Parathyroid adenoma (tissue), 2 donors: ENCODE results near the gene SYNPO2.

Experiments used
- H2AFZ ChIP-seq: fragments of 300-600 bp; sonication (generic); one replicate; pipeline ENCODE4 v1.7.0; 2017; ENCODE audit warnings: antibody characterized with exemption, mild to moderate bottlenecking
- H3K27ac ChIP-seq: fragments of 300-600 bp; sonication (generic); one replicate; pipeline ENCODE4 v1.7.0; 2017
- H3K27me3 ChIP-seq: fragments of 300-600 bp; sonication (generic); one replicate; pipeline ENCODE4 v1.7.0; 2017; ENCODE audit warnings: low read length; ENCODE audit not compliant: control insufficient read depth, insufficient read depth
- H3K36me3 ChIP-seq: fragments of 300-600 bp; sonication (generic); one replicate; pipeline ENCODE4 v1.7.0; 2017; ENCODE audit warnings: low read length; ENCODE audit not compliant: control insufficient read depth, insufficient read depth
- H3K4me1 ChIP-seq: fragments of 300-600 bp; sonication (generic); one replicate; pipeline ENCODE4 v1.7.0; 2017; ENCODE audit warnings: control low read depth
- H3K4me2 ChIP-seq: fragments of 300-600 bp; sonication (generic); one replicate; pipeline ENCODE4 v1.7.0; 2017; ENCODE audit warnings: low read length
- H3K4me3 ChIP-seq: fragments of 300-600 bp; sonication (generic); one replicate; pipeline ENCODE4 v1.7.0; 2017; ENCODE audit warnings: low read depth, low read length
- H3K79me2 ChIP-seq: fragments of 300-600 bp; sonication (generic); one replicate; pipeline ENCODE4 v1.7.0; 2017; ENCODE audit warnings: control low read depth
- H3K9ac ChIP-seq: fragments of 300-600 bp; sonication (generic); one replicate; pipeline ENCODE4 v1.7.0; 2017; ENCODE audit warnings: mild to moderate bottlenecking
- H3K9me3 ChIP-seq: fragments of 300-600 bp; sonication (generic); one replicate; pipeline ENCODE4 v1.7.0; 2017; ENCODE audit warnings: low read length; ENCODE audit not compliant: control insufficient read depth
- CTCF ChIP-seq: fragments of 300-600 bp; sonication (generic); IDR thresholded peaks from one replicate; pipeline ENCODE4 v1.7.0; 2017; ENCODE audit warnings: antibody characterized with exemption, mild to moderate bottlenecking
- donor health status: primary hyperparathyroidism.

Gene SYNPO2

GRCh38 chr4:119080721-119081541 is 192.3 kb downstream of the SYNPO2 start:
- Histone ChIP-seq H3K4me1 (no peaks in the 10 kb centered on the region), H3K27ac (no peak overlapping the region)

GRCh38 chr4:119081542-119081859 is 192.8 kb downstream of the SYNPO2 start:
- no peak overlapping the region for H3K4me3 ChIP-seq
- TF ChIP-seq CTCF: no peak
- no peak overlapping the region for H3K4me2 ChIP-seq
- H2AFZ ChIP-seq: no peak overlapping the region
- no peak overlapping the region for H3K27ac ChIP-seq
- no peaks in the 10 kb centered on the region for H3K9me3 ChIP-seq
- no peaks in the 10 kb centered on the region for H3K4me1 ChIP-seq
- no peaks in the 10 kb centered on the region for H3K79me2 ChIP-seq
- H3K27me3 ChIP-seq: no peaks in the 10 kb centered on the region
- no peak overlapping the region for H3K9ac ChIP-seq
- H3K36me3 ChIP-seq: no peaks in the 10 kb centered on the region

More at GRCh38 chr4:119080721-119081541, 192.3 kb downstream of the SYNPO2 start:
- H3K36me3 ChIP-seq: no peaks in the 10 kb centered on the region
- no peak overlapping the region for H3K4me2 ChIP-seq
- H3K9ac ChIP-seq: no peak overlapping the region
- no peaks in the 10 kb centered on the region for H3K79me2 ChIP-seq
- H3K27me3 ChIP-seq: no peaks in the 10 kb centered on the region
- no peak overlapping the region for H2AFZ ChIP-seq
- no peak overlapping the region for H3K4me3 ChIP-seq
- TF ChIP-seq CTCF: no peak
- no peaks in the 10 kb centered on the region for H3K9me3 ChIP-seq

GRCh38 chr4:119081943-119082342 is 193.3 kb downstream of the SYNPO2 start:
- no peak overlapping the region for H3K4me2 ChIP-seq
- no peak for TF ChIP-seq CTCF
- no peaks in the 10 kb centered on the region for H3K9me3 ChIP-seq
- H3K27ac ChIP-seq: no peak overlapping the region
- no peaks in the 10 kb centered on the region for H3K79me2 ChIP-seq
- H3K27me3 ChIP-seq: no peaks in the 10 kb centered on the region
- H3K9ac ChIP-seq: no peak overlapping the region
- H2AFZ ChIP-seq: no peak overlapping the region
- no peaks in the 10 kb centered on the region for H3K4me1 ChIP-seq
- no peak overlapping the region for H3K4me3 ChIP-seq
- no peaks in the 10 kb centered on the region for H3K36me3 ChIP-seq

GRCh38 chr4:119082661-119083060 is 194.0 kb downstream of the SYNPO2 start:
- Histone ChIP-seq H2AFZ (no peak overlapping the region), H3K79me2 (no peaks in the 10 kb centered on the region), H3K27ac (no peak overlapping the region), H3K4me2 (no peak overlapping the region), H3K36me3 (no peaks in the 10 kb centered on the region), H3K4me1 (no peaks in the 10 kb centered on the region), H3K4me3 (no peak overlapping the region), H3K9me3 (no peaks in the 10 kb centered on the region), H3K9ac (no peak overlapping the region), H3K27me3 (no peaks in the 10 kb centered on the region)
- TF ChIP-seq CTCF: no peak

GRCh38 chr4:119084513-119084912 is 195.9 kb downstream of the SYNPO2 start:
- Histone ChIP-seq H3K4me1 (no peaks in the 10 kb centered on the region), H3K36me3 (no peaks in the 10 kb centered on the region), H3K4me3 (no peak overlapping the region), H3K79me2 (no peaks in the 10 kb centered on the region), H3K27me3 (no peaks in the 10 kb centered on the region), H3K9ac (no peak overlapping the region), H3K9me3 (no peaks in the 10 kb centered on the region), H3K27ac (no peak overlapping the region), H3K4me2 (no peak overlapping the region), H2AFZ (no peak overlapping the region)
- TF ChIP-seq CTCF: no peak
